ENCODE data around the gene FAM241B.

DNA sequence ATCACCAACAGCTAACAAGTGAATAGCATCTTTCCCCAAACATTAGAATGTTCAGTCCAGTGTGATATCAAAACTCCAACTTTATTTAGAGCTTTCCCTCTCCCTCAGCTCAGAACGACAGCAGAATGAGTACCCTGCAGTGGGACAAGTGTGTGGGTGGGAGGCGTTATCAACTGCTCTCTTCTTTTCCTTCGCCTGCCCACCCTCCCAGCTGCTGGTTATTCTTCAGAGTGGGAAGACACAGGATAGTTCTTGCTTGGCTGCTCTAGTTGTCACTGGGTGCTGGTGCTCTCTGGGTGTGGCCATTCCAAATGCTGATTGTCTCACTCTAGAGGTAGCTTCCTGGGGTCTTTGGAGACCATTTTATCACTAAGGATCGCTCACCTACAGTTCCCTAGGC, 13.7 kb upstream of the FAM241B start:
- TF ChIP-seq EZH2 (IDR thresholded peaks at IDR 0.05), result no peak
- TF ChIP-seq, protein P1, sequence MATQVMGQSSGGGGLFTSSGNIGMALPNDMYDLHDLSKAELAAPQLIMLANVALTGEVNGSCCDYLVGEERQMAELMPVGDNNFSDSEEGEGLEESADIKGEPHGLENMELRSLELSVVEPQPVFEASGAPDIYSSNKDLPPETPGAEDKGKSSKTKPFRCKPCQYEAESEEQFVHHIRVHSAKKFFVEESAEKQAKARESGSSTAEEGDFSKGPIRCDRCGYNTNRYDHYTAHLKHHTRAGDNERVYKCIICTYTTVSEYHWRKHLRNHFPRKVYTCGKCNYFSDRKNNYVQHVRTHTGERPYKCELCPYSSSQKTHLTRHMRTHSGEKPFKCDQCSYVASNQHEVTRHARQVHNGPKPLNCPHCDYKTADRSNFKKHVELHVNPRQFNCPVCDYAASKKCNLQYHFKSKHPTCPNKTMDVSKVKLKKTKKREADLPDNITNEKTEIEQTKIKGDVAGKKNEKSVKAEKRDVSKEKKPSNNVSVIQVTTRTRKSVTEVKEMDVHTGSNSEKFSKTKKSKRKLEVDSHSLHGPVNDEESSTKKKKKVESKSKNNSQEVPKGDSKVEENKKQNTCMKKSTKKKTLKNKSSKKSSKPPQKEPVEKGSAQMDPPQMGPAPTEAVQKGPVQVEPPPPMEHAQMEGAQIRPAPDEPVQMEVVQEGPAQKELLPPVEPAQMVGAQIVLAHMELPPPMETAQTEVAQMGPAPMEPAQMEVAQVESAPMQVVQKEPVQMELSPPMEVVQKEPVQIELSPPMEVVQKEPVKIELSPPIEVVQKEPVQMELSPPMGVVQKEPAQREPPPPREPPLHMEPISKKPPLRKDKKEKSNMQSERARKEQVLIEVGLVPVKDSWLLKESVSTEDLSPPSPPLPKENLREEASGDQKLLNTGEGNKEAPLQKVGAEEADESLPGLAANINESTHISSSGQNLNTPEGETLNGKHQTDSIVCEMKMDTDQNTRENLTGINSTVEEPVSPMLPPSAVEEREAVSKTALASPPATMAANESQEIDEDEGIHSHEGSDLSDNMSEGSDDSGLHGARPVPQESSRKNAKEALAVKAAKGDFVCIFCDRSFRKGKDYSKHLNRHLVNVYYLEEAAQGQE (IDR thresholded peaks at IDR 0.05; ENCODE audit: low read depth), result no peak
- no peak for TF ChIP-seq POLR2AphosphoS5 (IDR thresholded peaks at IDR 0.05; ENCODE audit: low read depth, low read length)
- no peak for TF ChIP-seq CBX3 (IDR thresholded peaks at IDR 0.05; ENCODE audit: low read depth)
- TF ChIP-seq SRF (IDR thresholded peaks at IDR 0.05; ENCODE audit: low read depth), result no peak
- TF ChIP-seq, protein P2, sequence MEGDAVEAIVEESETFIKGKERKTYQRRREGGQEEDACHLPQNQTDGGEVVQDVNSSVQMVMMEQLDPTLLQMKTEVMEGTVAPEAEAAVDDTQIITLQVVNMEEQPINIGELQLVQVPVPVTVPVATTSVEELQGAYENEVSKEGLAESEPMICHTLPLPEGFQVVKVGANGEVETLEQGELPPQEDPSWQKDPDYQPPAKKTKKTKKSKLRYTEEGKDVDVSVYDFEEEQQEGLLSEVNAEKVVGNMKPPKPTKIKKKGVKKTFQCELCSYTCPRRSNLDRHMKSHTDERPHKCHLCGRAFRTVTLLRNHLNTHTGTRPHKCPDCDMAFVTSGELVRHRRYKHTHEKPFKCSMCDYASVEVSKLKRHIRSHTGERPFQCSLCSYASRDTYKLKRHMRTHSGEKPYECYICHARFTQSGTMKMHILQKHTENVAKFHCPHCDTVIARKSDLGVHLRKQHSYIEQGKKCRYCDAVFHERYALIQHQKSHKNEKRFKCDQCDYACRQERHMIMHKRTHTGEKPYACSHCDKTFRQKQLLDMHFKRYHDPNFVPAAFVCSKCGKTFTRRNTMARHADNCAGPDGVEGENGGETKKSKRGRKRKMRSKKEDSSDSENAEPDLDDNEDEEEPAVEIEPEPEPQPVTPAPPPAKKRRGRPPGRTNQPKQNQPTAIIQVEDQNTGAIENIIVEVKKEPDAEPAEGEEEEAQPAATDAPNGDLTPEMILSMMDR (IDR thresholded peaks at IDR 0.05 in 2 of 3, conservative IDR thresholded peaks at IDR 0.05 in 1 of 3; ENCODE audit: borderline replicate concordance in 1 of 3, insufficient read depth in 1 of 3, low read depth in 2 of 3, low read length in 2 of 3), result no peak
- no peak for TF ChIP-seq ZFX (IDR thresholded peaks at IDR 0.05)
- no peak for TF ChIP-seq TCF7L2 (IDR thresholded peaks at IDR 0.05; ENCODE audit: borderline replicate concordance, extremely low read depth, insufficient read depth, insufficient read length)
- TF ChIP-seq, protein P3, sequence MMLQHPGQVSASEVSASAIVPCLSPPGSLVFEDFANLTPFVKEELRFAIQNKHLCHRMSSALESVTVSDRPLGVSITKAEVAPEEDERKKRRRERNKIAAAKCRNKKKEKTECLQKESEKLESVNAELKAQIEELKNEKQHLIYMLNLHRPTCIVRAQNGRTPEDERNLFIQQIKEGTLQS (IDR thresholded peaks at IDR 0.05), result no peak
- no peak for TF ChIP-seq RAD21 (IDR thresholded peaks at IDR 0.05; ENCODE audit: low read depth)
- TF ChIP-seq POLR2A (IDR thresholded peaks at IDR 0.05; ENCODE audit: borderline replicate concordance, extremely low read depth, insufficient read depth, insufficient read length), result no peak
- TF ChIP-seq, protein P4, sequence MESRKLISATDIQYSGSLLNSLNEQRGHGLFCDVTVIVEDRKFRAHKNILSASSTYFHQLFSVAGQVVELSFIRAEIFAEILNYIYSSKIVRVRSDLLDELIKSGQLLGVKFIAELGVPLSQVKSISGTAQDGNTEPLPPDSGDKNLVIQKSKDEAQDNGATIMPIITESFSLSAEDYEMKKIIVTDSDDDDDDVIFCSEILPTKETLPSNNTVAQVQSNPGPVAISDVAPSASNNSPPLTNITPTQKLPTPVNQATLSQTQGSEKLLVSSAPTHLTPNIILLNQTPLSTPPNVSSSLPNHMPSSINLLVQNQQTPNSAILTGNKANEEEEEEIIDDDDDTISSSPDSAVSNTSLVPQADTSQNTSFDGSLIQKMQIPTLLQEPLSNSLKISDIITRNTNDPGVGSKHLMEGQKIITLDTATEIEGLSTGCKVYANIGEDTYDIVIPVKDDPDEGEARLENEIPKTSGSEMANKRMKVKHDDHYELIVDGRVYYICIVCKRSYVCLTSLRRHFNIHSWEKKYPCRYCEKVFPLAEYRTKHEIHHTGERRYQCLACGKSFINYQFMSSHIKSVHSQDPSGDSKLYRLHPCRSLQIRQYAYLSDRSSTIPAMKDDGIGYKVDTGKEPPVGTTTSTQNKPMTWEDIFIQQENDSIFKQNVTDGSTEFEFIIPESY (IDR thresholded peaks at IDR 0.05; ENCODE audit: extremely low read depth, insufficient replicate concordance, low read length), result no peak
- TF ChIP-seq JUND (IDR thresholded peaks at IDR 0.05), result no peak
- no peak for TF ChIP-seq YY1 (IDR thresholded peaks at IDR 0.05; ENCODE audit: extremely low read depth, insufficient replicate concordance, low read depth, low read length)

Measured in HCT116 (cell line).